Endothelial cell of umbilical vein (primary cell): ENCODE results near the gene WTAP.

Experiments used
- CTCF ChIP-seq, 2 donors: IDR thresholded peaks; 1 replicate in 1 of 2; 2 replicates in 1 of 2; pipeline ENCODE4 v1.5.1; 2011; ENCODE audit warnings: low read length in 2 of 2, mild to moderate bottlenecking in 2 of 2, moderate library complexity in 2 of 2, control low read depth in 1 of 2, inconsistent platforms in 1 of 2, low read depth in 1 of 2; ENCODE audit not compliant: insufficient read depth in 1 of 2; ENCODE audit errors: extremely low read depth in 1 of 2
- EZH2 ChIP-seq: IDR thresholded peaks from 2 replicates; pipeline ENCODE4 v1.6.1; 2012; ENCODE audit warnings: borderline replicate concordance, low read depth, mild to moderate bottlenecking, moderate library complexity, low read length, inconsistent platforms; ENCODE audit not compliant: severe bottlenecking
- POLR2AphosphoS5 ChIP-seq: IDR thresholded peaks from 2 replicates; pipeline ENCODE4 v1.6.1; 2012; ENCODE audit warnings: low read depth, mild to moderate bottlenecking, control low read depth, low read length, moderate library complexity; ENCODE audit not compliant: insufficient read depth

- no peak for TF ChIP-seq CTCF (IDR thresholded peaks at IDR 0.05; ENCODE audit: extremely low read depth in 1 of 2, insufficient read depth in 1 of 2, low read depth in 1 of 2, low read length in 2 of 2)
- TF ChIP-seq POLR2AphosphoS5 = no peak
- TF ChIP-seq EZH2 = no peak
Observed at GRCh38 chr6:159715166-159715565, 12.1 kb upstream of the WTAP start.
